22Rv1 (cell line): ENCODE data around the gene SPG7.

Experiments used
- H3K27ac ChIP-seq: fragments of 450-650 bp; 2 replicates; pipeline ENCODE4 v1.5.1; 2017
- ZFX ChIP-seq: fragments of 450-650 bp; IDR thresholded peaks from 2 replicates; pipeline ENCODE4 v1.6.1; 2017; ENCODE audit warnings: antibody characterized with exemption, borderline replicate concordance
- TF ChIP-seq, protein P1 (sequence below): fragments of 450-650 bp; IDR thresholded peaks from 2 replicates; pipeline ENCODE4 v1.5.1; 2017; ENCODE audit warnings: mild to moderate bottlenecking

Gene SPG7

DNA sequence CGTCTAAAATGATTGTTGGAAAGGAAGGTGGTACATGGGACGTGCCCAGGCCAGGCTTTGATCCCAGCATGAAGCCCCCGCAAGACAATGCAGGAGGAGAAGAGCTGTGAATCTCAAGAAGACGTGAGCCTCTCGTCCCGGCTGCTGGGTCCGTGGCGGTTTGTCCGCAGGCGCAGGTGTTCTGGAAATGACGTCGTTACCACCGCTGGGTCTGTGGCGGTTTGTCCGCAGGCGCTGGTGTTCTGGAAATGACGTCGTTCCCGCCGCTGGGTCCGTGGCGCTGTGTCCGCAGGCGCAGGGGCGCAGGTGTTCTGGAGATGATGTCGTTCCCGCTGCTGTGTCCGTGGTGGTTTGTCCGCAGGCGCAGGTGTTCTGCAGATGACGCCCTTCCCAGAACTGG lies 14.1 kb downstream of the SPG7 start:
- H3K27ac ChIP-seq = no peak overlapping the region
- no peak for TF ChIP-seq ZFX
- TF ChIP-seq, protein P1, sequence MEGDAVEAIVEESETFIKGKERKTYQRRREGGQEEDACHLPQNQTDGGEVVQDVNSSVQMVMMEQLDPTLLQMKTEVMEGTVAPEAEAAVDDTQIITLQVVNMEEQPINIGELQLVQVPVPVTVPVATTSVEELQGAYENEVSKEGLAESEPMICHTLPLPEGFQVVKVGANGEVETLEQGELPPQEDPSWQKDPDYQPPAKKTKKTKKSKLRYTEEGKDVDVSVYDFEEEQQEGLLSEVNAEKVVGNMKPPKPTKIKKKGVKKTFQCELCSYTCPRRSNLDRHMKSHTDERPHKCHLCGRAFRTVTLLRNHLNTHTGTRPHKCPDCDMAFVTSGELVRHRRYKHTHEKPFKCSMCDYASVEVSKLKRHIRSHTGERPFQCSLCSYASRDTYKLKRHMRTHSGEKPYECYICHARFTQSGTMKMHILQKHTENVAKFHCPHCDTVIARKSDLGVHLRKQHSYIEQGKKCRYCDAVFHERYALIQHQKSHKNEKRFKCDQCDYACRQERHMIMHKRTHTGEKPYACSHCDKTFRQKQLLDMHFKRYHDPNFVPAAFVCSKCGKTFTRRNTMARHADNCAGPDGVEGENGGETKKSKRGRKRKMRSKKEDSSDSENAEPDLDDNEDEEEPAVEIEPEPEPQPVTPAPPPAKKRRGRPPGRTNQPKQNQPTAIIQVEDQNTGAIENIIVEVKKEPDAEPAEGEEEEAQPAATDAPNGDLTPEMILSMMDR = no peak

DNA sequence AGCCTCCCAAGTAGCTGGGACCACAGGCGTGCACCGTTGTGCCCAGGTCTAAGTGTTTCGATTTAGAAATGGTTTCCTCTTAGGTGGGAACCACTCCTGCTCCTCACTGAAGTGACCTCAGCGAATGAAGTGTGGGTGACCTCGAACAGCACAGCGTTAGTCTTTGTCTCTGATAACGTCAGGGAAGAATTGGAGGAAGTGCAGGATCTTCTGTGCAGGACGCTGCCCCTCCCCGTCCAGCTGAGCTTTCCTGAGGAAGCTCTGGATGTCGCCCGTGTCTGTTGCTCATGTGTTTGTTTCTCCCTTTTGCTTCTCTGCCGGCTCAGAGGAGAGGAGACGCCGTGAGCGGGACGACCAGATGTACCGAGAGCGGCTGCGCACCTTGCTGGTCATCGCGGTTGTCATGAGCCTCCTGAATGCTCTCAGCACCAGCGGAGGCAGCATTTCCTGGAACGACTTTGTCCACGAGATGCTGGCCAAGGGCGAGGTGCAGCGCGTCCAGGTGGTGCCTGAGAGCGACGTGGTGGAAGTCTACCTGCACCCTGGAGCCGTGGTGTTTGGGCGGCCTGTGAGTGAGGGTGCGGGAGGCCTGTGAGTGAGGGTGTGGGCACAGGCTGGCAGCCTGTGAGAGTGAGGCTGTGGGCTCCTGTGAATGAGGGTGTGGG lies 15.6 kb downstream of the SPG7 start:
- no peak overlapping the region for H3K27ac ChIP-seq
- no peak for TF ChIP-seq ZFX
- TF ChIP-seq, protein P1 = no peak

DNA sequence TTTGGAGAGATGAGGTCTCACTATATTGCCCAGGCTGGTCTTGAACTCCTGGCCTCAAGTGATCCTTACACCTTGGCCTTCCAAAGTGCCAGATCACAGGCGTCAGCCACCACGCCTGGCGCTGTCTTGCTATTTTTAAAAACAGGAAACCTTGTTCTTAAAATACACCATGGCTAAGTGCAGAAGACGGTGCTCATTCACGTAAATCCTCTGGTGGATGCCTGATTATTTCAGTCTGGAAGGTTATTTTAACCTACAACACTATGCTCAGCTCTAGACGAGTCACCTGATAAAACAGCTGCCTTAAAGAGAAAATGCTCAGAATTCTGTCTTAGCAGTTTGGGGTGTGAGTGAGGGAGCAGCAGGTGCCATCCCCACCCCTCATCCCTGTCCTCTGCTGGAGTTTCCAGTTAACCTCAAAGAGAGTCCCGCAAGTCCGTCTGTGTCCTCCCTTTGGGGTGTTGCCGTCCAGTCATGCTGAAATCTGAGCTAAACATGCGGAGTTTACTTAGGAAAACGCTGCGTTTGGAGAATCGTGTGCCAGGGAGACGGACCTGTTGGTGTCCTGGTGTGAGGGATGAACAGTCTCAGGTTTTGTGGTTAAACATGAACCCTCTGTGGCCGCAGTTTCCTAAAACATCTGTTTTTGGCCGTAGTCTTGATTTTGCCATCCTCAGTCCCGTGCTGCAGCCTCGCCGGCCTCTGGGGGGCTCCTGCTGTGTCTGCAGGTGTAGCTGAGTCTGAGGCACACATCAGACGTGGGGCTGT lies 17.1 kb downstream of the SPG7 start:
- TF ChIP-seq ZFX = no peak
- TF ChIP-seq, protein P1 = no peak
- no peak overlapping the region for H3K27ac ChIP-seq

DNA sequence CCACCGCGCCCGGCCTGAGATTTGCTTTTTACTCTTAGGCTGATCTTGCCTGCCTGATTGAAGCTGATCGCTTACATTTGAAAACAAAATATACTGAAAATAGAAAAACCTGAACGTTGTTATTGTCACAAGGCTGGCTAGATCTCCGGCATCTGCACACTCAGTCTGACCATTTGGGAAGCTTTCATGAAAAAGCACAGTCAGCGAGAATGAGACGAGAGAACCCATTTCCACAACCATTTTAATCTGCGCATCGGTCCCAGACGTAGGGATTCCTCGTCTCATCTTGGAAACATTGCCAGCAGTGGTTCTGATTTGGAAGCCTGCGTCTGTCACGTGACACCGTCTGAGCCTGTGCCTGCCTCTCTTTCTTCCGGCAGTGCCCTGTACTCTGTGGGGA lies 20.9 kb downstream of the SPG7 start:
- H3K27ac ChIP-seq = no peak overlapping the region
- no peak for TF ChIP-seq ZFX
- TF ChIP-seq, protein P1 = no peak

DNA sequence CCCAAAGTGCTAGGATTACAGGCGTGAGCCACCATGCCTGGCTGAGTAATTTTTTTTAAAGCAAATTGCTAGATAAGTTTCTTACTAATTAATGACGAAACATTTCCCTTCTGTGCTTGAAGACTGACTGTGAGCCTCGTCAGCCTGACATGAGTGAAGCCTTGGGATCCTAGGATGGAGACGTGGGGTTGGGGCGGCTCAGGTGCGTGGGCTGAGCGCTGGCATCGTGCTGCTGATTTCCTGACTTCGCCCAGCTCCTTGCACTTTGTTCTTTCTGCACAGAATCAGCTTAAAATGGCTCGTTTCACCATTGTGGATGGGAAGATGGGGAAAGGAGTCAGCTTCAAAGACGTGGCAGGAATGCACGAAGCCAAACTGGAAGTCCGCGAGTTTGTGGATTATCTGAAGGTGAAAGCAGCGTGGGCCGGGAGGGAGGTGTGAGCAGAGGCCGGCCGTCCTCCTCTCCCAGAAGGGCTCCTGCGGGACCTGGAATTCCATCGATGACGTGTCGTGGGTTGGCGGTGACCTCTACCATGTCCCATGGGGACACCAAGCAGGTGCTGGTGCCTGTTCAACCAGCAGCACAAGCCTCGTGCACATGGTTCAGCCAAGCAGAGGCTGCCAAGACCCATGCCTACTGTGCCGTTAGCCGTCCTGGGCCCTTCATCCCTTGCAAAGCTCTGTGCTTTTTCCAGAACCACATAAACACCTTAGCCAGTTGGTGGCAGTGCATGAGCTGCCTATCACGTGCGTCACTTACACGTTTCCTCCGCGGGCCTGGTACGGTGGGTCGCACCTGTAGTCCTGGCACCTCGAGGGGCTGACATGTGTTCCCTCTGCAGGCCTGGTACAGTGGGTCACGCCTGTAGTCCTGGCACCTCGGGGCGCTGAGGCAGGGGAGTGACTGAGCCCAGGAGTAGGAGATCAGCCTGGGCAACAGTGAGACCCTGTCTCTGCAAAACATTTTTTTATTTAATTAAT lies 22.5 kb downstream of the SPG7 start:
- H3K27ac ChIP-seq = no peak overlapping the region
- TF ChIP-seq ZFX = no peak
- TF ChIP-seq, protein P1 = no peak

DNA sequence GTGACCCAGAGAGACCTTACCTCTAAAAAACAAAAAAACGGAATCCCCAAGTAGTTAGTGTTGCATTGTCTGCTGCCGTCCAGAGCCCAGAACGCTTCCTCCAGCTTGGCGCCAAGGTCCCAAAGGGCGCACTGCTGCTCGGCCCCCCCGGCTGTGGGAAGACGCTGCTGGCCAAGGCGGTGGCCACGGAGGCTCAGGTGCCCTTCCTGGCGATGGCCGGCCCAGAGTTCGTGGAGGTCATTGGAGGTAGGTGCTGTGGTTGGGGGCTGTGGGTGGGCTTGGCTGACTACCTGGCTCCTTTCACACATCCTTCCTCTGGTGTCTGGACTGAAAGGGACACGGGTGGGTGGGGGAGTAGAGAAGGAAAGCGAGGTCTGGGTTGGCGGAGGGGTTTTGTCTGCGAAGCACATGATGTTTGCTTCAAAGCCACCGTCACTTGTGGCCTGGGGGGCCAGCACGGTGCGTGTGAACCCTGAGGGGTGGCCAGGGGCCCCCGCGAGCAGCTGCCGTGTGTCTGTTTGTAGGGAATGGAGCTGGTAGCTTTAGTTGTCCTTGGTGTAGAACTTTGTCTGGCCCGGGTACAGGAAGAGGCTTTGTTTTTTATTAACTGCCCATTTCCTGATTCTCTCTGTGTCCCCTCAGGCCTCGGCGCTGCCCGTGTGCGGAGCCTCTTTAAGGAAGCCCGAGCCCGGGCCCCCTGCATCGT lies 23.8 kb downstream of the SPG7 start:
- no peak overlapping the region for H3K27ac ChIP-seq
- TF ChIP-seq, protein P1 = no peak
- TF ChIP-seq ZFX = no peak
